IMR-90 (cell line): ENCODE measurements around the gene TCF12. TPM values are rescaled to one million over a fixed set of nuclear protein-coding genes. Genes with fewer than 3 reads are reported as not detected.

Experiments used
- ATAC-seq: fragments of 200-7000 bp; cut with Tn5 transposase; 2 replicates; pipeline ENCODE4 v1.9.1; 2020; ENCODE audit warnings: low read depth, mild to moderate bottlenecking, moderate library complexity
- BruUV-seq: library from RNA; stranded (reverse); fragments of 400-500 nt; replicated peaks from 2 replicates; lab custom pipeline; 2021; lab: Mats Ljungman, UMichigan
- CTCF ChIA-PET: fragments of 300-600 bp; formaldehyde crosslinking; extraction: SDS; loops from one replicate; lab custom pipeline; 2021; ENCODE audit warnings: antibody characterized with exemption; lab: Yijun Ruan, JAX
- POLR2A ChIA-PET: fragments of 300-600 bp; sonication (Branson Sonifier 250); formaldehyde crosslinking; loops from one replicate; lab custom pipeline; 2022; ENCODE audit warnings: antibody characterized with exemption; ENCODE audit not compliant: unreplicated experiment; lab: Charles Lee
- DNase-seq: peaks from one replicate; pipeline ENCODE4 v3.0.0; 2013
- H2AFZ ChIP-seq: replicated peaks from 2 replicates; pipeline ENCODE3; 2013; ENCODE audit warnings: low read length, mild to moderate bottlenecking; ENCODE audit not compliant: poor library complexity
- H2AK5ac ChIP-seq: 2 replicates; pipeline ENCODE4 v1.6.1; 2013; ENCODE audit warnings: low read depth, low read length, inconsistent platforms
- H2AK9ac ChIP-seq: replicated peaks from 2 replicates; pipeline ENCODE3; 2013; ENCODE audit warnings: mild to moderate bottlenecking, low read depth, low read length, moderate library complexity; ENCODE audit not compliant: poor library complexity
- H2BK120ac ChIP-seq: 2 replicates; pipeline ENCODE4 v1.6.1; 2013; ENCODE audit warnings: low read depth, low read length, inconsistent platforms
- H2BK15ac ChIP-seq: 3 replicates; pipeline ENCODE4 v1.6.1; 2013; ENCODE audit warnings: low read depth, low read length, inconsistent platforms
- H2BK20ac ChIP-seq: 2 replicates; pipeline ENCODE4 v1.6.1; 2013; ENCODE audit warnings: low read depth, mild to moderate bottlenecking, inconsistent platforms, low read length, moderate library complexity
- H2BK5ac ChIP-seq: 2 replicates; pipeline ENCODE4 v1.6.1; 2013; ENCODE audit warnings: mild to moderate bottlenecking, low read depth, low read length, inconsistent platforms; ENCODE audit not compliant: poor library complexity, severe bottlenecking
- H3K14ac ChIP-seq: replicated peaks from 2 replicates; pipeline ENCODE4 v1.6.1; 2013; ENCODE audit warnings: low read depth, low read length, inconsistent platforms
- H3K18ac ChIP-seq: 2 replicates; pipeline ENCODE4 v1.6.1; 2013; ENCODE audit warnings: low read depth, low read length, control low read depth
- H3K23ac ChIP-seq: 2 replicates; pipeline ENCODE4 v1.6.1; 2013; ENCODE audit warnings: low read depth, low read length, inconsistent platforms
- H3K27ac ChIP-seq: 2 replicates; pipeline ENCODE4 v1.5.1; 2013; ENCODE audit warnings: mild to moderate bottlenecking, control low read depth, low read length; ENCODE audit not compliant: insufficient read depth
- H3K27me3 ChIP-seq: 2 replicates; pipeline ENCODE4 v1.6.1; 2013; ENCODE audit warnings: low read length; ENCODE audit not compliant: control insufficient read depth, insufficient read depth
- H3K36me3 ChIP-seq: 2 replicates; pipeline ENCODE4 v1.6.1; 2013; ENCODE audit warnings: low read length, mixed read lengths; ENCODE audit not compliant: control insufficient read depth, insufficient read depth
- H3K4ac ChIP-seq: 2 replicates; pipeline ENCODE4 v1.6.1; 2013; ENCODE audit warnings: low read depth, low read length, inconsistent platforms
- H3K4me1 ChIP-seq: 2 replicates; pipeline ENCODE4 v1.6.1; 2013; ENCODE audit warnings: low read length, mixed read lengths; ENCODE audit not compliant: control insufficient read depth, insufficient read depth
- H3K4me2 ChIP-seq: 2 replicates; pipeline ENCODE4 v1.6.1; 2013; ENCODE audit warnings: low read depth, mild to moderate bottlenecking, control low read depth, low read length, moderate library complexity
- H3K4me3 ChIP-seq: 2 replicates; pipeline ENCODE4 v1.5.1; 2013; ENCODE audit warnings: low read depth, mild to moderate bottlenecking, control low read depth, low read length, moderate library complexity; ENCODE audit not compliant: insufficient read depth
- H3K56ac ChIP-seq: 2 replicates; pipeline ENCODE4 v1.6.1; 2013; ENCODE audit warnings: low read length, inconsistent platforms; ENCODE audit not compliant: insufficient read depth; ENCODE audit errors: extremely low read depth
- H3K79me1 ChIP-seq, 2 experiments: 2 replicates each; pipeline ENCODE4 v1.6.1; 2013; ENCODE audit warnings: low read length in 2 of 2, inconsistent platforms in 1 of 2, low read depth in 1 of 2
- H3K9ac ChIP-seq: 2 replicates; pipeline ENCODE4 v1.6.1; 2013; ENCODE audit warnings: low read depth, low read length, control low read depth
- H3K9me1 ChIP-seq: 2 replicates; pipeline ENCODE4 v1.6.1; 2013; ENCODE audit warnings: low read length, inconsistent platforms; ENCODE audit not compliant: insufficient read depth
- H3K9me3 ChIP-seq: 2 replicates; pipeline ENCODE4 v1.6.1; 2013; ENCODE audit warnings: low read length; ENCODE audit not compliant: control insufficient read depth, insufficient read depth
- H4K20me1 ChIP-seq: 2 replicates; pipeline ENCODE4 v1.6.1; 2013; ENCODE audit warnings: low read length, inconsistent platforms; ENCODE audit not compliant: insufficient read depth
- H4K5ac ChIP-seq: 2 replicates; pipeline ENCODE4 v1.6.1; 2013; ENCODE audit warnings: mild to moderate bottlenecking, low read depth, low read length, control low read depth
- H4K8ac ChIP-seq, 2 experiments: 2 replicates each; pipeline ENCODE4 v1.6.1; 2013; ENCODE audit warnings: low read depth in 2 of 2, low read length in 2 of 2, control low read depth in 1 of 2, inconsistent platforms in 1 of 2
- H4K91ac ChIP-seq: 2 replicates; pipeline ENCODE4 v1.6.1; 2013; ENCODE audit warnings: low read depth, low read length, inconsistent platforms; ENCODE audit not compliant: insufficient read depth
- CEBPB ChIP-seq: IDR thresholded peaks from 2 replicates; pipeline ENCODE4 v1.6.1; 2012; ENCODE audit warnings: low read depth, low read length, improper control_type of control experiment
- CHD1 ChIP-seq: IDR thresholded peaks from 2 replicates; pipeline ENCODE4 v1.6.1; 2012; ENCODE audit warnings: low read depth, low read length, improper control_type of control experiment
- FOS ChIP-seq: fragments of 150-350 bp; IDR thresholded peaks from 2 replicates; pipeline ENCODE4 v1.6.1; 2016; ENCODE audit warnings: low read depth, low read length
- MAFK ChIP-seq: IDR thresholded peaks from 2 replicates; pipeline ENCODE4 v1.6.1; 2012; ENCODE audit warnings: low read depth, low read length, improper control_type of control experiment
- MAZ ChIP-seq: IDR thresholded peaks from 2 replicates; pipeline ENCODE4 v1.6.1; 2012; ENCODE audit warnings: low read depth, mild to moderate bottlenecking, low read length, improper control_type of control experiment, moderate library complexity, borderline replicate concordance
- RCOR1 ChIP-seq: IDR thresholded peaks from 2 replicates; pipeline ENCODE4 v1.6.1; 2012; ENCODE audit warnings: mild to moderate bottlenecking, low read length, improper control_type of control experiment; ENCODE audit not compliant: insufficient replicate concordance
- RFX5 ChIP-seq: IDR thresholded peaks from 2 replicates; pipeline ENCODE4 v1.8.0; 2012; ENCODE audit warnings: low read depth, mild to moderate bottlenecking, low read length, moderate library complexity
- SMC3 ChIP-seq: fragments of 150-350 bp; IDR thresholded peaks from 2 replicates; pipeline ENCODE4 v1.6.1; 2016; ENCODE audit warnings: low read depth, mild to moderate bottlenecking, antibody characterized with exemption, low read length, moderate library complexity
- WGBS, 2 experiments: methylation state at CpG; one replicate each; pipeline versions ENCODE4 v1.1.5 to v1.1.7; 2013; ENCODE audit warnings: missing lambda C conversion rate in 2 of 2; ENCODE audit not compliant: insufficient read length in 1 of 2; ENCODE audit errors: extremely low coverage in 2 of 2; 5-methylcytosine and 5-hydroxymethylcytosine counted together
- dilution Hi-C: fragments of 300-500 bp; cut with HindIII; formaldehyde crosslinking; loops from one replicate; pipeline ENCODE4 v1.14.3; 2018; ENCODE audit warnings: low sequenced_read_pairs; ENCODE audit not compliant: unreplicated experiment
- in situ Hi-C: fragments of 300-500 bp; cut with MboI; formaldehyde crosslinking; loops from 3 replicates; pipeline ENCODE4 v1.14.3; 2019; ENCODE audit warnings: low sequenced_read_pairs, inconsistent platforms, mixed read lengths
- intact Hi-C: fragments of 100-400 bp; cut with micrococcal nuclease; formaldehyde crosslinking; loops from 2 replicates; pipeline ENCODE4 v1.10.0; 2022
- polyA plus RNA-seq, 3 experiments: library from polyadenylated mRNA; depleted of rRNA; stranded (reverse); fragments of >200 nt; gene quantifications; 2 replicates each; pipeline ENCODE4 v1.2.3, GENCODE V29; 2012; ENCODE audit warnings: low replicate concordance in 1 of 3
- total RNA-seq: library from RNA; depleted of rRNA; stranded (reverse); fragments of >200 nt; gene quantifications from 2 replicates; pipeline ENCODE4 v1.2.3, GENCODE V29; 2012
- TF ChIP-seq, protein P1 (sequence below): conservative IDR thresholded peaks from 2 replicates; pipeline ENCODE4 v1.5.1; 2012; ENCODE audit warnings: mild to moderate bottlenecking, low read depth, low read length, improper control_type of control experiment

The TCF12 gene
- total and polyA plus RNA-seq, 2 of the 4 experiments (the other 2 are of a cell fraction) = 79.4 to 160 TPM

DNA sequence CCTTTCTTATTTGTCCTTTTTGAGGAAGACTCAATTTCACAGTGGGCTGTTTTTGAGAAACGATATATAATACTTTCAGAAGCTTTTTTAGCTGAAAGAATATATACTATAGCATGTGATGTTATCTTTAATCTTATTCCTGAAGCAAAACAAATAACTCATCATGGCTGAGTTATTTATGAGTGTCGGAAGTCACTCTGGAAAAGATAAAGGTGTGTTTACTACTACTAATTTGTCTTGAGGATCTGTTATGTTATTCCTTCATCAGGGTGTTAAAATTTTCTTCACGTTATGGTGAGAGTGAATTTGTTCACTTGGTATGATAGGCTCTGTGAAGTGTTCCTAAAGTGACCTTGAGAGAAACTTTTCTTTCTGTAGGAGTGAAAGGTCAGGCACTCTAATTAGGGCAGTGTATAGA, 4.7 kb downstream of the TCF12 start:
- CTCF ChIA-PET = interaction anchor here (0.7 to 1.2 kb wide), 2 partner anchors 67 to 383 kb away, joined by 3 to 4 read pairs; no protein-coding TSS in a partner anchor
- BruUV-seq = no TSS peak
- no peak overlapping the region for H3K14ac ChIP-seq
- H3K4me2 ChIP-seq = peak overlapping the region; percentile 22; the same call in 1 of the 2 replicates
- H3K4me1 ChIP-seq = peaks cover 2% of the 10 kb centered on the region; the same call in 1 of the 2 replicates
- no peak overlapping the region for H3K9ac ChIP-seq
- dilution Hi-C loops = no loop called here
- POLR2A ChIA-PET = no interaction called here
- no peaks in the 10 kb centered on the region for H3K9me3 ChIP-seq
- DNase-seq (no peak), ATAC-seq (no peak)
- peaks cover 5% of the 10 kb centered on the region for H3K36me3 ChIP-seq
- H3K9me1 ChIP-seq = no peaks in the 10 kb centered on the region
- no peak overlapping the region for H3K56ac ChIP-seq
- H2BK120ac ChIP-seq = no peak overlapping the region
- no peak overlapping the region for H2BK20ac ChIP-seq
- no peak overlapping the region for H2AK5ac ChIP-seq
- H3K23ac ChIP-seq = peak overlapping the region; percentile 73; the same call in 1 of the 2 replicates
- WGBS, 2 experiments = no CpG with 5 or more reads among the region's 3 CpGs
- no peak overlapping the region for H3K27ac ChIP-seq
- H3K4me3 ChIP-seq = no peak overlapping the region
- in situ Hi-C loops = loop anchor here (25.0 kb wide), 1 partner anchor 614 kb away; no protein-coding TSS in a partner anchor
- no peak overlapping the region for H2BK15ac ChIP-seq
- no peak overlapping the region for H3K4ac ChIP-seq
- no peak overlapping the region for H4K91ac ChIP-seq
- H3K27me3 ChIP-seq = no peaks in the 10 kb centered on the region
- TF ChIP-seq MAFK = no peak
- TF ChIP-seq RFX5 = no peak
- no peak for TF ChIP-seq CEBPB
- no peak for TF ChIP-seq MAZ
- TF ChIP-seq, protein P1, sequence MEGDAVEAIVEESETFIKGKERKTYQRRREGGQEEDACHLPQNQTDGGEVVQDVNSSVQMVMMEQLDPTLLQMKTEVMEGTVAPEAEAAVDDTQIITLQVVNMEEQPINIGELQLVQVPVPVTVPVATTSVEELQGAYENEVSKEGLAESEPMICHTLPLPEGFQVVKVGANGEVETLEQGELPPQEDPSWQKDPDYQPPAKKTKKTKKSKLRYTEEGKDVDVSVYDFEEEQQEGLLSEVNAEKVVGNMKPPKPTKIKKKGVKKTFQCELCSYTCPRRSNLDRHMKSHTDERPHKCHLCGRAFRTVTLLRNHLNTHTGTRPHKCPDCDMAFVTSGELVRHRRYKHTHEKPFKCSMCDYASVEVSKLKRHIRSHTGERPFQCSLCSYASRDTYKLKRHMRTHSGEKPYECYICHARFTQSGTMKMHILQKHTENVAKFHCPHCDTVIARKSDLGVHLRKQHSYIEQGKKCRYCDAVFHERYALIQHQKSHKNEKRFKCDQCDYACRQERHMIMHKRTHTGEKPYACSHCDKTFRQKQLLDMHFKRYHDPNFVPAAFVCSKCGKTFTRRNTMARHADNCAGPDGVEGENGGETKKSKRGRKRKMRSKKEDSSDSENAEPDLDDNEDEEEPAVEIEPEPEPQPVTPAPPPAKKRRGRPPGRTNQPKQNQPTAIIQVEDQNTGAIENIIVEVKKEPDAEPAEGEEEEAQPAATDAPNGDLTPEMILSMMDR = no peak
- no peak for TF ChIP-seq RCOR1
- TF ChIP-seq CHD1 = no peak
- TF ChIP-seq FOS = no peak
- no peak for TF ChIP-seq SMC3
- H4K8ac ChIP-seq = no peak overlapping the region
- no peak overlapping the region for H3K18ac ChIP-seq
- H2BK5ac ChIP-seq = no peak overlapping the region
- H2AK9ac ChIP-seq = no peak overlapping the region
- H4K20me1 ChIP-seq = peaks cover 25% of the 10 kb centered on the region
- intact Hi-C loops = loop anchor here (10.0 kb wide), 1 partner anchor 382 kb away; no protein-coding TSS in a partner anchor
- no peak overlapping the region for H2AFZ ChIP-seq
- H3K79me1 ChIP-seq = peaks cover 3 to 43% of the 10 kb centered on the region in 2 experiments
- H4K5ac ChIP-seq = no peak overlapping the region
